BLaER1 treated with 17β-estradiol and CSF1 and Interleukin-3, amounts not matched to agents 10 nM and 100 nM (cell line): Measurements from ENCODE around the gene ERBB3.

Source experiments
- H3K27ac ChIP-seq, 11 experiments: shearing (Covaris generic); formaldehyde crosslinking; 2 replicates each; pipeline ENCODE4 v1.8.1; 2022
- H3K27me3 ChIP-seq, 11 experiments: shearing (Covaris generic); formaldehyde crosslinking; 2 replicates each; pipeline ENCODE4 v1.8.1; 2022
- H3K36me3 ChIP-seq, 11 experiments: shearing (Covaris generic); formaldehyde crosslinking; 2 replicates each; pipeline ENCODE4 v1.8.1; 2022
- H3K4me1 ChIP-seq, 10 experiments: shearing (Covaris generic); formaldehyde crosslinking; 2 replicates each; pipeline ENCODE4 v1.8.1; 2022
- H3K4me2 ChIP-seq, 11 experiments: shearing (Covaris generic); formaldehyde crosslinking; 2 replicates each; pipeline ENCODE4 v1.8.1; 2022
- H3K4me3 ChIP-seq, 10 experiments: shearing (Covaris generic); formaldehyde crosslinking; 2 replicates each; pipeline ENCODE4 v1.8.1; 2022
- H3K9ac ChIP-seq, 11 experiments: shearing (Covaris generic); formaldehyde crosslinking; 2 replicates each; pipeline ENCODE4 v1.8.1; 2022
- H3K9me3 ChIP-seq, 11 experiments: shearing (Covaris generic); formaldehyde crosslinking; replicated peaks in 1 of 11; 2 replicates each; pipeline ENCODE4 v1.8.1; 2022
- H4K20me1 ChIP-seq, 11 experiments: shearing (Covaris generic); formaldehyde crosslinking; 2 replicates each; pipeline ENCODE4 v1.8.1; 2022
- Cebpa-rat ChIP-seq, 11 experiments: shearing (Covaris generic); IDR thresholded peaks; 2 replicates each; pipeline ENCODE4 v1.8.1; 2022

The ERBB3 gene

DNA sequence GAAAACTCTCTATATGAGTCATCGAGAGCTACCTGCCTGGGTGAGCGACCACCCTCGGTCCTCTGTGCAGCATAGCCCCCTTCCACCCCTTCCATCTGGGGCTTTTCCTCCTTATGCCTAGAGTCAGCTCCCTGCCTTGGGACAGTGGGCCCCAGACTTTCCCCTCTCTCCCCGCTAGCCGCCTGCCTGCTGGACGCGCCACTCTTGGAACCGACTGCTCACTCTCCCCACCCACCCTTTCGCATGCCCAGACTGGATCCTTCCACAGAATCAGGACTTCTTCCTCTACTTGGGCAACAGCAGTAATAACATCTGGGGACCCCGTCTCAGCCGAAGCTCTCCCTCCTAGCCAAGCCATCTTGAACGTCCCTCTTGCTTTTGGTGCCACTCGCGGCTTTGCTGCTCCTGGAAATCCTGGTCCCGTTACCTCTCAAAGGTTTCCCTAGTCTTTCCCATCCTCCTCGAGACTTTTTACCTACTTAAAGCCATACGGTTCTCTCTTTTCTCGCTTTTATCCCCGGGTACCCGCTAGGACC is 48.8 kb downstream of the ERBB3 start:
- H3K27me3 ChIP-seq: no peaks in the 10 kb centered on the region
- no peaks in the 10 kb centered on the region for H3K9me3 ChIP-seq
- H3K4me3 ChIP-seq: peak overlapping the region; percentile 76 to 98 (median 90)
- H3K27ac ChIP-seq: peak overlapping the region; percentile 69 to 95 (median 87)
- peaks cover 45 to 65% (median 59%) of the 10 kb centered on the region in 10 experiments for H3K4me1 ChIP-seq
- H3K36me3 ChIP-seq: peaks cover 36 to 44% (median 36%) of the 10 kb centered on the region in 11 experiments
- peak overlapping the region; percentile 85 to 96 (median 90) for H3K9ac ChIP-seq
- peaks cover 0 to 21% (median 3%) of the 10 kb centered on the region in 11 experiments; a peak in 7 of 22 replicates for H4K20me1 ChIP-seq
- H3K4me2 ChIP-seq: peak overlapping the region; percentile 83 to 100 (median 96)
- no peak for TF ChIP-seq Cebpa-rat (IDR thresholded peaks at IDR 0.05)

DNA sequence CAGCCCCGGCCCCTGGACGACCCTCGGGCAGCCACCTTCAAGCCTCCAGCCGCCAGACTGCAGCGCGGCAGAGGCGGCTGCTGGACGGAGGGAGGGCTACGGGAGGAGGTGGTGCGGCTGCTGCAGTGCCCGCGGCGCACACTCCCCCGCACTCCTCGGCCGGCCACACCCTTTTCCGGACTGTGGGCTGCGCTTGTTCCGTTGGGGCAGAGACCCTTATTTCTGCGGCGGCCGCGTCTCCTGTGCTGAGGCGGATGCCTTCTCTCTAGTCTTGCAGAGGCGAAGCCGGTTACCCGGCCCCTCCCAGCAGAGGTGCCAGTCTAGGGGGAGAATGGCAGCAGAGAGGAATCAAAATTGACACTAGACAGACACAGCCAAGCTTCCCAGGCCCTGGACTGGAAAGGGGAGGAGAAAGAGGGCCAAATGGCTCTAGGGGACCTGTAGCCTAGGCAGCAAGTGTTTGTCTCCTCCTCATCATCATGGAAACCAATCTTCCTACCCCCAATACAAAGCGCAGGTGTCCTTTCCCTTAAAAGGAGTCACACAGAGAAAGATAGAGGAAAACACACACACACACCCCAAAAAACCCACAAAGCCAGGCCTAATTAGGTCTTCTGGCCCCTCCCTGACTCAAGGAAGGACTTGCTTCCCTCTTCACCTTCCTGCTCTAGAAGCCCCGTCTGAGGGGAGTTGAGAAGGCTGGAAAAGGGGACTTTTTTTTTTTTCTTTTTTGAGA is 49.4 kb downstream of the ERBB3 start:
- peak overlapping the region; percentile 85 to 96 (median 90) for H3K9ac ChIP-seq
- H3K9me3 ChIP-seq: no peaks in the 10 kb centered on the region
- peaks cover 45 to 59% (median 53%) of the 10 kb centered on the region in 10 experiments for H3K4me1 ChIP-seq
- peaks cover 42 to 45% (median 42%) of the 10 kb centered on the region in 11 experiments for H3K36me3 ChIP-seq
- H3K27me3 ChIP-seq: no peaks in the 10 kb centered on the region
- H3K4me3 ChIP-seq: peak overlapping the region; percentile 76 to 98 (median 90)
- H4K20me1 ChIP-seq: peaks cover 0 to 24% (median 3%) of the 10 kb centered on the region in 11 experiments; a peak in 7 of 22 replicates
- TF ChIP-seq Cebpa-rat (IDR thresholded peaks at IDR 0.05): no peak
- peak overlapping the region; percentile 69 to 95 (median 87) for H3K27ac ChIP-seq
- H3K4me2 ChIP-seq: peak overlapping the region; percentile 83 to 100 (median 96)

DNA sequence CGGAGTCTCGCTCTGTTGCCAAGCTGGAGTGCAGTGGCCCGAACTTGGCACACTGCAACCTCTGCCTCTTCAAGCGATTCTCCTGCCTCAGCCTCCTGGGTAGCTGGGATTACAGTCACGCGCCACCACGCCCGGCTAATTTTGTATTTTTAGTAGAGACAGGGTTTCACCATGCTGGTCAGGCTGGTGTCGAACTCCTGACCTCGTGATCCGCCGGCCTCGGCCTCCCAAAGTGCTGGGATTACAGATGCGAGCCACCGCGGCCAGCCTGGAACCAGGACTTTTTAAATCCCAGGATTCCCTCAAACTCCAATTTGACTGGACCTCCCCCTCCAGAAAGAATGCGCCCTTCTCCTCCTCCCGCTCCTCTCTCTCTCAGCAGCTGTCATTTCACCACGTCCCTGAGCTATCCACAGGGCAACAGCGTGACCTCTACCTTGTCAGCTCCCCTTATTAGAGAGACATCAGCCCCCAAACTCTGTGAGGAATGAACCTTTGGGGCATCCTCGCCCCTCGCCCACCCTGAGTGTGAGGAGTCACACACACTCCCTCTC is 50.1 kb downstream of the ERBB3 start:
- Histone ChIP-seq H3K9ac (peak overlapping the region; percentile 85 to 96 (median 90)), H3K9me3 (no peaks in the 10 kb centered on the region), H3K4me3 (peak overlapping the region; percentile 76 to 98 (median 90)), H3K27me3 (no peaks in the 10 kb centered on the region), H3K27ac (peak overlapping the region; percentile 69 to 95 (median 87)), H3K4me1 (peaks cover 42 to 57% (median 48%) of the 10 kb centered on the region in 10 experiments), H3K4me2 (peak overlapping the region; percentile 83 to 100 (median 96)), H3K36me3 (peaks cover 48 to 51% (median 48%) of the 10 kb centered on the region in 11 experiments), H4K20me1 (peaks cover 0 to 24% (median 3%) of the 10 kb centered on the region in 11 experiments; a peak in 7 of 22 replicates)
- no peak for TF ChIP-seq Cebpa-rat (IDR thresholded peaks at IDR 0.05)

DNA sequence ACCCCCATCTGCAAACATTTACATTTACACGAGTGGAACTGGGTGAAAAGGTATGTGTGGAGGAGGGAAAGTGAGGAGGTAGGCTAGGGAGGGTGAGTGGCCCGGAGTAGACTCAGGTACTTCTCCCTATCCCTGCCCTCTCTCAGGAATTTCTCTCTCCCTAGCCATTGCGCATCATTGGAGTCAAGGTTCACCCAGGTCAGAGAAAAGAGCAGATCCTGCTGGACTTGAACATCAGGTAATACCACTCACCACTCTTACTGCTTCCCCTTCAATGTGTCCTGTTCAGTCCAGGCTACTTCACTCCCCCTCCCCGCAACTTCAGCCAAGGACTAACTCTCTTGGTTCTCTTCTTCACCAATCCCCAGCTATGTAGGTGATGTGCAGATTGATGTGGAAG is 50.9 kb downstream of the ERBB3 start:
- TF ChIP-seq Cebpa-rat (IDR thresholded peaks at IDR 0.05): no peak
- peak overlapping the region; percentile 83 to 100 (median 96) for H3K4me2 ChIP-seq
- peaks cover 56 to 58% (median 57%) of the 10 kb centered on the region in 11 experiments for H3K36me3 ChIP-seq

DNA sequence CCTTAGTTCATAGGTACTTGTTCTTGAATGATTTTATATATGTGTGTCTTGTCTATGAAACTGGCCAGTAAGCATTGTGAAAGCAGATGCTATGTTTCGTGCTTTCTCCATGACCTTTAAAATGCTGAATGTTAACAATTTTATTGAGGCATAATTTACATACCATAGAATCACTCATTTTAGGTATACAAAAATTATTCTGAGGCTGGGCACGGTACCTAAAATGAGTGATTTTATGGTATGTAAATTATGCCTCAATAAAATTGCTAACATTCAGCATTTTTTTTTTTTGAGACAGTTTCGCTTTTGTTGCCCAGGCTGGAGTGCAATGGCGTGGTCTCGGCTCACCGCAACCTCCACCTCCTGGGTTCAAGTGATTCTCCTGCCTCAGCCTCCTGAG is 54.9 kb downstream of the ERBB3 start:
- peaks cover 10 to 24% (median 19%) of the 10 kb centered on the region in 10 experiments for H3K4me1 ChIP-seq
- TF ChIP-seq Cebpa-rat (IDR thresholded peaks at IDR 0.05): no peak
- H3K27me3 ChIP-seq: no peaks in the 10 kb centered on the region
- peaks cover 97 to 98% (median 97%) of the 10 kb centered on the region in 11 experiments for H3K36me3 ChIP-seq
- no peak overlapping the region for H3K4me2 ChIP-seq
- no peak overlapping the region for H3K4me3 ChIP-seq
- H3K27ac ChIP-seq: no peak overlapping the region
- no peak overlapping the region for H3K9ac ChIP-seq
- no peaks in the 10 kb centered on the region for H3K9me3 ChIP-seq
- H4K20me1 ChIP-seq: peaks cover 0 to 29% (median 3%) of the 10 kb centered on the region in 11 experiments; a peak in 6 of 22 replicates

More for the DNA sequence above, 50.9 kb downstream of the ERBB3 start:
- Histone ChIP-seq H3K9me3 (no peaks in the 10 kb centered on the region), H3K9ac (peak overlapping the region; percentile 85 to 96 (median 90); a peak in 21 of 22 replicates), H3K4me3 (peak overlapping the region; percentile 76 to 98 (median 90); a peak in 18 of 20 replicates), H3K27me3 (no peaks in the 10 kb centered on the region), H4K20me1 (peaks cover 0 to 24% (median 3%) of the 10 kb centered on the region in 11 experiments; a peak in 7 of 22 replicates), H3K27ac (peak overlapping the region in 10 of 11 experiments; percentile 79 to 95 (median 88); a peak in 19 of 22 replicates), H3K4me1 (peaks cover 34 to 48% (median 40%) of the 10 kb centered on the region in 10 experiments)

DNA sequence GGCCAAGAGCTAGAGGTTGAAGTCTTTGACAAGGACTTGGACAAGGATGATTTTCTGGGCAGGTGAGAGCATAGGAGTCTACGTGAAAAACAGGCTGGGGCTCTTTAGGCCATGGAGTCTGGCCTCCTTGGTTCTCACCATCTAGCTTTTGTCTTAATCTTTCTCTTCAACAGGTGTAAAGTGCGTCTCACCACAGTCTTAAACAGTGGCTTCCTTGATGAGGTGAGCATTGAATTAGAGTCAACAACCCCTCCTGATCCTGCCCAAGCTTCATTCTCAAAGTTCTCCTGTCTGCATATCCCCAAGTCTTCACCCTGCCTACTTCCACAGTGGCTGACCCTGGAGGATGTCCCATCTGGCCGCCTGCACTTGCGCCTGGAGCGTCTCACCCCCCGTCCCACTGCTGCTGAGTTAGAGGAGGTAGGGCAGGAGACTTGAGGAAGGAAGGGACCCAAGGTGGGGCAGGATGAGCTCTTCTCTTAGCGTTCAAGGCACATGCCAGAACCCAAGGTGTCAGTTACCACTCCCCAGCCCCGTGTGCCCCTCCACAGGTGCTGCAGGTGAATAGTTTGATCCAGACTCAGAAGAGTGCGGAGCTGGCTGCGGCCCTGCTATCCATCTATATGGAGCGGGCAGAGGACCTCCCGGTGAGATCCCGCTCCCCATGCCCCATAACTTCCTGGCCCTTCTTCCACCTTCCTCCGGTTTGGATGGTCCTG is 58.0 kb downstream of the ERBB3 start:
- no peak overlapping the region for H3K27ac ChIP-seq
- H3K4me2 ChIP-seq: no peak overlapping the region
- H3K4me1 ChIP-seq: peaks cover 0 to 29% (median 13%) of the 10 kb centered on the region in 10 experiments; a peak in 12 of 20 replicates
- H3K9ac ChIP-seq: no peak overlapping the region
- no peak for TF ChIP-seq Cebpa-rat (IDR thresholded peaks at IDR 0.05)
- H3K9me3 ChIP-seq: no peaks in the 10 kb centered on the region
- H4K20me1 ChIP-seq: peaks cover 0 to 35% (median 3%) of the 10 kb centered on the region in 11 experiments; a peak in 6 of 22 replicates
- H3K36me3 ChIP-seq: peaks cover 94 to 100% (median 99%) of the 10 kb centered on the region in 11 experiments
- H3K4me3 ChIP-seq: no peak overlapping the region
- H3K27me3 ChIP-seq: no peaks in the 10 kb centered on the region

DNA sequence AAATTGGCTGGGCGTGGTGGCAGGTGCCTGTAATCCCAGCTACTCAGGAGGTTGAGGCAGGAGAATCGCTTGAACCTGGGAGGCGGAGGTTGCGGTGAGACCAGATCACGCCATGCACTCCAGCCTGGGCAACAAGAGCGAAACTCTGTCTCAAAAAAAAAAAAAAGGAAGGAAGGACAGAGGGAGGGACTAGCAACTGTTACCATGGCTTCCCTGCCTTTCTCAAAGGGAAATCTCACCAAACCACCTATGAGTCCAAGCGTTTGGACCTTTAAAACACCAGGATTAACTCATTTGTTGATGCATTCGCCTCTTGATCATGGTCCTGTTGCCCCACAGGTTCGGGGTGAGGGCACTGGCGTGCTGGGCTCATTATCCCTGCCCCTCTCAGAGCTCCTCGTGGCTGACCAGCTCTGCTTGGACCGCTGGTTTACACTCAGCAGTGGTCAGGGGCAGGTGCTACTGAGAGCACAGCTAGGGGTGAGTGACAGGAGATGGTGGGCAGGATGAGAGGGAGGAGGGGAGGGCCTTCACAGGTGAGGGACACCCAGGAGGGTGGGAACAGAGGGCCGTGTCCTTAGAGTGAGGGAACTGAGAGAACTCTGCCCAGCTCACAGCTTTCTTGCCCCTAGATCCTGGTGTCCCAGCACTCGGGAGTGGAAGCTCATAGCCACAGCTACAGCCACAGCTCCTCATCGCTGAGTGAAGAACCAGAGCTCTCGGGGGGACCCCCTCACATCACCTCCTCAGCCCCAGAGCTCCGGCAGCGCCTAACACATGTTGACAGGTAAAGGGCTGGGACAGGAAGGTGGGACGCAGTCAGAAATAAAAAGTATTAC is 62.2 kb downstream of the ERBB3 start:
- Histone ChIP-seq H3K4me1 (peaks cover 0 to 51% (median 20%) of the 10 kb centered on the region in 10 experiments; a peak in 12 of 20 replicates), H4K20me1 (peaks cover 0 to 31% (median 5%) of the 10 kb centered on the region in 11 experiments; a peak in 7 of 22 replicates), H3K4me2 (peak overlapping the region in 6 of 11 experiments; percentile 34 to 62 (median 40); a peak in 11 of 22 replicates), H3K36me3 (peaks cover 78 to 86% (median 83%) of the 10 kb centered on the region in 11 experiments), H3K9me3 (no peaks in the 10 kb centered on the region), H3K27ac (peak overlapping the region in 2 of 11 experiments; percentile 6 to 43; a peak in 2 of 22 replicates), H3K4me3 (no peak overlapping the region), H3K9ac (peak overlapping the region in 3 of 11 experiments; percentile 2 to 28 (median 11); a peak in 1 of 22 replicates), H3K27me3 (no peaks in the 10 kb centered on the region)
- TF ChIP-seq Cebpa-rat (IDR thresholded peaks at IDR 0.05): no peak
